Measurements from ENCODE around the gene BCL7A. TPM values are rescaled to one million over a fixed set of nuclear protein-coding genes. Genes with fewer than 3 reads are reported as not detected.
A peak's percentile ranks its signal among the peaks of the same experiment; 100 is the strongest.

The BCL7A gene
- total and polyA plus RNA-seq, 9 of the 15 experiments (the other 6 are each of a cell fraction or from before 2014, with no cell fraction given) = 0.25 to 21.9 (median 14.9) TPM

- TF ChIP-seq KDM5B (IDR thresholded peaks at IDR 0.05; ENCODE audit: insufficient replicate concordance, low read depth, low read length) = peak; percentile 91
- no peak for TF ChIP-seq ZNF583 (CRISPR knock-in tag; IDR thresholded peaks at IDR 0.05)
- TF ChIP-seq MEF2A (IDR thresholded peaks at IDR 0.05; ENCODE audit: control insufficient read depth, low read depth, low read length) = no peak
- no peak for TF ChIP-seq TRIM28 (IDR thresholded peaks at IDR 0.05)
- TF ChIP-seq HDAC8 (tag; IDR thresholded peaks at IDR 0.05) = peak; percentile 73
- TF ChIP-seq CBX1 (IDR thresholded peaks at IDR 0.05; ENCODE audit: low read depth) = no peak; the same call in 1 of the 2 replicates
- TF ChIP-seq SMAD1 (IDR thresholded peaks at IDR 0.05; ENCODE audit: low read depth, low read length, partially characterized antibody) = no peak
- no peak for TF ChIP-seq NCOA4 (IDR thresholded peaks at IDR 0.05; ENCODE audit: partially characterized antibody)
- peak; percentile 61; the same call in 1 of the 2 replicates for TF ChIP-seq ZBTB12 (CRISPR knock-in tag; IDR thresholded peaks at IDR 0.05)
- no peak for TF ChIP-seq NBN (IDR thresholded peaks at IDR 0.05; ENCODE audit: low read depth)
- TF ChIP-seq PREB (CRISPR knock-in tag; IDR thresholded peaks at IDR 0.05) = no peak
- peak; percentile 100 for TF ChIP-seq L3MBTL2 (IDR thresholded peaks at IDR 0.05)
- TF ChIP-seq POLR3A (IDR thresholded peaks at IDR 0.05; ENCODE audit: borderline replicate concordance, extremely low read depth, insufficient read depth, insufficient read length) = no peak
- no peak for TF ChIP-seq TCF7L2 (IDR thresholded peaks at IDR 0.05; ENCODE audit: low read depth, low read length)
- TF ChIP-seq COPS2 (conservative IDR thresholded peaks at IDR 0.05) = no peak
- TF ChIP-seq SPI1 (IDR thresholded peaks at IDR 0.05; ENCODE audit: borderline replicate concordance, low read depth, low read length) = peak; percentile 96
- TF ChIP-seq FOXJ2 (tag; IDR thresholded peaks at IDR 0.05) = no peak
- TF ChIP-seq CXXC5 (CRISPR knock-in tag; IDR thresholded peaks at IDR 0.05) = peak; percentile 91
- no peak for TF ChIP-seq RERE (CRISPR knock-in tag; IDR thresholded peaks at IDR 0.05; ENCODE audit: borderline replicate concordance)
- no peak for TF ChIP-seq TAF1 (IDR thresholded peaks at IDR 0.05; ENCODE audit: control insufficient read depth, extremely low read depth, insufficient read depth, low read length, severe bottlenecking)
- TF ChIP-seq ZFPM2 (CRISPR knock-in tag; IDR thresholded peaks at IDR 0.05) = no peak
Measured at GRCh38 chr12:122078141-122079032, 56.7 kb downstream of the BCL7A start, which contains the start of gene MLXIP (continued).
